ENCODE measurements around the gene PPP1R14C. TPM values are rescaled to one million over a fixed set of nuclear protein-coding genes. Genes with fewer than 3 reads are reported as not detected.
"Not testable (repeated sequence)": the region's sequence is repeated elsewhere in the genome, so short reads cannot be mapped to it uniquely, and the experiment has no call there.

PPP1R14C gene
- total RNA-seq, 1 donor from 2014 or later = 0.26 TPM

- no peaks in the 10 kb centered on the region for H3K79me2 ChIP-seq (ENCODE audit: low read depth)
- no peak for DNase-seq (ENCODE audit: low spot score)
- no peak overlapping the region for H3K4me3 ChIP-seq
- Mint-ChIP-seq H3K4me1 (no peaks in the 10 kb centered on the region), H3K9me3 (no peaks in the 10 kb centered on the region), H3K27ac (no peak overlapping the region), H3K4me3 (no peak overlapping the region), H3K27me3 (ENCODE audit: insufficient read depth, low read depth) (peaks cover 7% of the 10 kb centered on the region), H3K36me3 (no peaks in the 10 kb centered on the region)
- H3K9ac ChIP-seq = no peak overlapping the region
- H3K27ac ChIP-seq = no peak overlapping the region
- H3K4me2 ChIP-seq = no peak overlapping the region
- no peaks in the 10 kb centered on the region for H3K36me3 ChIP-seq
- no peak overlapping the region for H2AFZ ChIP-seq (replicated peaks)
- no peak for TF ChIP-seq CTCF (IDR thresholded peaks at IDR 0.05)
- TF ChIP-seq EZH2 (IDR thresholded peaks at IDR 0.05) = no peak
- no peak for TF ChIP-seq EZH2phosphoT487 (IDR thresholded peaks at IDR 0.05)
- H3K27me3 ChIP-seq = no peaks in the 10 kb centered on the region
- H3K9me3 ChIP-seq (ENCODE audit: low read depth) = no peaks in the 10 kb centered on the region
- H3F3A ChIP-seq (ENCODE audit: low read depth) = no peaks in the 10 kb centered on the region
- H3K4me1 ChIP-seq = no peaks in the 10 kb centered on the region
- no peaks in the 10 kb centered on the region for H4K20me1 ChIP-seq (ENCODE audit: low read depth)
Measured at GRCh38 chr6:150184850-150185731, 42.2 kb downstream of the PPP1R14C start.

GRCh38 chr6:150185732-150186117 lies 42.9 kb downstream of the PPP1R14C start:
- no peaks in the 10 kb centered on the region for H4K20me1 ChIP-seq (ENCODE audit: low read depth)
- Mint-ChIP-seq H3K27me3 (ENCODE audit: insufficient read depth, low read depth) (peaks cover 7% of the 10 kb centered on the region), H3K36me3 (no peaks in the 10 kb centered on the region), H3K9me3 (no peaks in the 10 kb centered on the region), H3K27ac (no peak overlapping the region), H3K4me3 (no peak overlapping the region), H3K4me1 (no peaks in the 10 kb centered on the region)
- no peak overlapping the region for H3K27ac ChIP-seq
- no peak overlapping the region for H3K4me3 ChIP-seq
- H3K9ac ChIP-seq = no peak overlapping the region
- DNase-seq (ENCODE audit: low spot score) = no peak
- no peaks in the 10 kb centered on the region for H3K4me1 ChIP-seq
- no peaks in the 10 kb centered on the region for H3K9me3 ChIP-seq (ENCODE audit: low read depth)
- no peaks in the 10 kb centered on the region for H3F3A ChIP-seq (ENCODE audit: low read depth)
- H2AFZ ChIP-seq (replicated peaks) = no peak overlapping the region
- no peaks in the 10 kb centered on the region for H3K36me3 ChIP-seq
- no peaks in the 10 kb centered on the region for H3K27me3 ChIP-seq
- no peak for TF ChIP-seq EZH2 (IDR thresholded peaks at IDR 0.05)
- no peak for TF ChIP-seq EZH2phosphoT487 (IDR thresholded peaks at IDR 0.05)
- no peak for TF ChIP-seq CTCF (IDR thresholded peaks at IDR 0.05)
- no peak overlapping the region for H3K4me2 ChIP-seq
- no peaks in the 10 kb centered on the region for H3K79me2 ChIP-seq (ENCODE audit: low read depth)

GRCh38 chr6:150186129-150186898 lies 43.5 kb downstream of the PPP1R14C start:
- DNase-seq (ENCODE audit: low spot score) = no peak
- Histone ChIP-seq H4K20me1 (ENCODE audit: low read depth) (no peaks in the 10 kb centered on the region), H3K79me2 (ENCODE audit: low read depth) (no peaks in the 10 kb centered on the region), H3K27ac (no peak overlapping the region), H3K4me3 (no peak overlapping the region), H3K9me3 (ENCODE audit: low read depth) (no peaks in the 10 kb centered on the region), H3F3A (ENCODE audit: low read depth) (no peaks in the 10 kb centered on the region), H2AFZ (replicated peaks) (no peak overlapping the region), H3K36me3 (no peaks in the 10 kb centered on the region), H3K27me3 (no peaks in the 10 kb centered on the region), H3K9ac (no peak overlapping the region), H3K4me2 (no peak overlapping the region), H3K4me1 (no peaks in the 10 kb centered on the region)
- Mint-ChIP-seq H3K9me3 (no peaks in the 10 kb centered on the region), H3K27me3 (ENCODE audit: insufficient read depth, low read depth) (peaks cover 9% of the 10 kb centered on the region), H3K4me3 (no peak overlapping the region), H3K4me1 (no peaks in the 10 kb centered on the region), H3K36me3 (no peaks in the 10 kb centered on the region), H3K27ac (no peak overlapping the region)
- TF ChIP-seq EZH2 (IDR thresholded peaks at IDR 0.05) (no peak), EZH2phosphoT487 (IDR thresholded peaks at IDR 0.05) (no peak), CTCF (IDR thresholded peaks at IDR 0.05) (no peak)

- not testable (repeated sequence) for H3K27ac Mint-ChIP-seq; H3K9ac ChIP-seq; H2AFZ ChIP-seq (replicated peaks); H3K4me2 ChIP-seq; H3K4me3 Mint-ChIP-seq; H3K36me3 Mint-ChIP-seq; H3K36me3 ChIP-seq; H3K4me1 ChIP-seq; H3K27me3 ChIP-seq; H3K79me2 ChIP-seq (ENCODE audit: low read depth); H3K9me3 Mint-ChIP-seq; H3K4me3 ChIP-seq; DNase-seq (ENCODE audit: low spot score); H3K4me1 Mint-ChIP-seq; H3F3A ChIP-seq (ENCODE audit: low read depth); H3K27me3 Mint-ChIP-seq (ENCODE audit: insufficient read depth, low read depth); H3K9me3 ChIP-seq (ENCODE audit: low read depth); H3K27ac ChIP-seq; H4K20me1 ChIP-seq (ENCODE audit: low read depth)
Measured at GRCh38 chr6:150187433-150187832, 44.6 kb downstream of the PPP1R14C start.

All from neural progenitor cell (in vitro differentiated cells).